ENCODE results near the gene OR52D1.

Gene OR52D1

DNA sequence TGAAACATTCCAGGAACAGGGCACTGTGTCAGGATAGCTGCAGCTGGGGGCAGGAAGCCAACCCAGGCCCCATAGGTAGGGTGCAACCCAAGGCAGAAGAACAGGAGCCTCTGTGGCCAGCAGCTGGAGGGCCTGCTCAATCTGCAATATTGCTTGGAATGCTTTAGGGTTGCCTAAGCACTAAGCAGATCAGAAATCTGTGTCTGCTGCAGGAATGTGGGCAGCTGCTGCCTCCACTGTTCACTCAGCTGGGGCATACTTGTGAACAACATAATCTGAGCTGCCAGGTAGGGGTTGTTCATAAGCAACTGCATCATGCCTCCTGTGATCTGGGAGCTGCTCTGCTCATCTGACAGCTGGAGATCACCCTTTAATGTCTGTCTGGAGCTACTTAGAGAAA, 26.4 kb downstream of the OR52D1 start:
- no peak for DNase-seq

GRCh38 chr11:5516599-5516998, 28.1 kb downstream of the OR52D1 start, which contains the start of gene UBQLNL:
Gene UBQLNL, minus strand, starts transcription at chr11:5516699. Its CDS starts 258 bp downstream, at chr11:5516441.
- no peak for DNase-seq

DNA sequence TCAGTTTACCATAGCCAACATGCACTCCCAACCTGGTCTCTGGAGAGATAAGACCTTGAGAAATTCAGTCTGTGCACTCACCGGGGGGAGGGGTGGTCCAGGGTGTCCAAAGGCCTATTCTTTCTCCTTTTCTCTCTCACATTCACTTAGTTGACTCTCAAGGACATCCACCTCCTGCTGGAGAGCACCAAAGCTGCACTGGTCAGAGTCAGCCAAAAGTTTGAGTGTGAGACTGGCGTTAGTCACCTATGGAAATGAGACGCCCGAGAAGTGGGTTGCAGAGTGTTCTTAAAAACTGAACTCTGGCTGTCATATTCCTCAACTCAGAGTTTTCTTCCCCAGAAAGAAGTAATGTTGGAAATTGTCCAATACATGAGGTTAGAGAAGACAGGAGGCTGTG, 33.1 kb downstream of the OR52D1 start:
- DNase-seq: no peak

DNA sequence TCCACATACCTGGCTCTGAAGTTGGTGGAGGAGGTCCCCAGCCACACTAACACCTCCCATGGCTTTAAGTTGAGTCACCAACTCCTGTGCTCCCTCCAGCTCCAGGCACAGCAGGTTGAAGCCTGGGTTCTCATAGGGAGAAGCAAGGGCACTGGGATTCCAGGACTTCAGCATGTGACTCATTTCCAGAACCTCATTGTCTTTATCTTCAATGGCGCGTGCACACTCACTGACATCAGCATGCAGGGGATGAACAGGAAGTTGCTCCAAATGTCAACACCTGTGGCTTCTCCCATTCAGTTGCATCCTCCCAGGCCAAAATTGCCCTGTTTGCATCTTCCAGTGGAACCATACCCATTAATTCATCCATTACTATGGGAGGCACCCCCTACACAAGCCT, 33.8 kb downstream of the OR52D1 start:
- DNase-seq: no peak

GRCh38 chr11:5524756-5525155, 36.3 kb downstream of the OR52D1 start:
- no peak for DNase-seq

- no peak for DNase-seq
Measured at GRCh38 chr11:5527716-5528115, 39.2 kb downstream of the OR52D1 start.

GRCh38 chr11:5528495-5528894, 40.0 kb downstream of the OR52D1 start:
- DNase-seq: no peak

GRCh38 chr11:5531053-5531831, 42.8 kb downstream of the OR52D1 start:
- DNase-seq: no peak

DNA sequence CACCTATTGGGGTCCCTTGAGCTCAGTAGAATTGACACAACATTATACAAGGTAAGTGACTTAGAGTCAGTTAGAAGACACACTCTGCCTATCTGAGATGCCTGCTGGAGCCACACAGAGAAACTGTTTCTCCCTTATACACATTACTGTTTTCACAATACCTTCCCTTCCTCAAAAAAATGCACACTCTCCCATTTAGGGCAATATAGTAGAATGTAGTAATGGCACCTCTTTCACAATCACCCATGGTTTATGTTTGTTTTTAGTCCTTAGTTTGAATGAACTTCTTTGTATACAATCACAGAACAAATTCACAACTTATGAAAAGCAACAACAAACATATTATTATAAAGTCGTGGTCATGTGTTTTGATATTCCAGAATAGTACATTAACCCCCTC, 45.6 kb downstream of the OR52D1 start:
- no peak for DNase-seq

- DNase-seq: no peak
Measured at GRCh38 chr11:5536482-5536881, 48.0 kb downstream of the OR52D1 start.

Measured in NK-92 treated with Interleukin-12 subunit alpha and Interleukin-12 subunit beta, amount 100 ng/mL, for 24 hours (cell line).